Hematopoietic multipotent progenitor cell treated with erythropoietin and hydrocortisone succinate and interleukin-3 and kit ligand, for 6 days (in vitro differentiated cells): ENCODE measurements around the gene HDAC9.

Experiments
- DNase-seq: peaks from one replicate; pipeline ENCODE4 v3.0.0-alpha.2; 2015

The HDAC9 gene

GRCh38 chr7:18858232-18858631 lies 362.7 kb downstream of the HDAC9 start:
- no peak for DNase-seq

GRCh38 chr7:18859318-18859717 lies 363.8 kb downstream of the HDAC9 start:
- no peak for DNase-seq

GRCh38 chr7:18860221-18860620 lies 364.7 kb downstream of the HDAC9 start:
- no peak for DNase-seq

GRCh38 chr7:18861514-18862118 lies 366.1 kb downstream of the HDAC9 start:
- no peak for DNase-seq

GRCh38 chr7:18864967-18865366 lies 369.4 kb downstream of the HDAC9 start:
- DNase-seq = no peak

- DNase-seq = no peak
These were observed 370.9 kb downstream of the HDAC9 start for GRCh38 chr7:18866359-18867036.

- DNase-seq = no peak
These were observed 376.8 kb downstream of the HDAC9 start for GRCh38 chr7:18872344-18872743.

- DNase-seq = no peak
These were observed 378.3 kb downstream of the HDAC9 start for GRCh38 chr7:18873734-18874336.

GRCh38 chr7:18874880-18875279 lies 379.3 kb downstream of the HDAC9 start:
- no peak for DNase-seq

GRCh38 chr7:18877874-18878273 lies 382.3 kb downstream of the HDAC9 start:
- DNase-seq = no peak

- DNase-seq = no peak
These were observed 391.3 kb downstream of the HDAC9 start for GRCh38 chr7:18886832-18887231.

- DNase-seq = no peak
These were observed 393.9 kb downstream of the HDAC9 start for GRCh38 chr7:18889436-18889835.

- DNase-seq = no peak
These were observed 394.6 kb downstream of the HDAC9 start for GRCh38 chr7:18890134-18890533.

GRCh38 chr7:18890885-18891621 lies 395.5 kb downstream of the HDAC9 start:
- DNase-seq = no peak

- no peak for DNase-seq
These were observed 397.6 kb downstream of the HDAC9 start for GRCh38 chr7:18893156-18893555.

GRCh38 chr7:18894155-18894554 lies 398.6 kb downstream of the HDAC9 start:
- no peak for DNase-seq

- no peak for DNase-seq
These were observed 399.9 kb downstream of the HDAC9 start for GRCh38 chr7:18895456-18895855.

GRCh38 chr7:18896343-18896975 lies 400.9 kb downstream of the HDAC9 start:
- no peak for DNase-seq

- DNase-seq = no peak
These were observed 404.7 kb downstream of the HDAC9 start for GRCh38 chr7:18900236-18900635.

GRCh38 chr7:18900803-18901202 lies 405.3 kb downstream of the HDAC9 start:
- no peak for DNase-seq

- DNase-seq = no peak
These were observed 405.8 kb downstream of the HDAC9 start for GRCh38 chr7:18901351-18901750.

GRCh38 chr7:18901982-18902421 lies 406.5 kb downstream of the HDAC9 start:
- DNase-seq = no peak

- DNase-seq = no peak
These were observed 407.3 kb downstream of the HDAC9 start for GRCh38 chr7:18902892-18903291.
